NT2/D1 (cell line): ENCODE results near the gene TTF1.

Source experiments
- DNase-seq: peaks from one replicate; pipeline ENCODE4 v3.0.0-alpha.2; 2011; ENCODE audit warnings: low read depth, low spot score
- H3K27me3 ChIP-seq: 2 replicates; pipeline ENCODE4 v1.6.0; 2011; ENCODE audit warnings: mild to moderate bottlenecking; ENCODE audit not compliant: insufficient read length, insufficient read depth
- H3K36me3 ChIP-seq: 2 replicates; pipeline ENCODE4 v1.6.1; 2011; ENCODE audit warnings: mild to moderate bottlenecking, low read length, mixed read lengths; ENCODE audit not compliant: insufficient read depth, insufficient read length
- H3K4me1 ChIP-seq: 2 replicates; pipeline ENCODE4 v1.5.1; 2011; ENCODE audit not compliant: insufficient read depth, insufficient read length
- H3K4me3 ChIP-seq: 2 replicates; pipeline ENCODE4 v1.5.1; 2011; ENCODE audit warnings: low read depth; ENCODE audit not compliant: insufficient read length
- H3K9ac ChIP-seq: 2 replicates; pipeline ENCODE4 v1.6.0; 2011; ENCODE audit warnings: low read depth; ENCODE audit not compliant: insufficient read length
- H3K9me3 ChIP-seq: 2 replicates; pipeline ENCODE4 v1.5.1; 2011; ENCODE audit warnings: mild to moderate bottlenecking, low read length; ENCODE audit not compliant: insufficient read depth
- SUZ12 ChIP-seq: IDR thresholded peaks from 2 replicates; pipeline ENCODE4 v1.6.1; 2011; ENCODE audit not compliant: insufficient read length, insufficient read depth; ENCODE audit errors: extremely low read depth
- YY1 ChIP-seq: IDR thresholded peaks from 2 replicates; pipeline ENCODE4 v1.6.1; 2011; ENCODE audit not compliant: insufficient read length, insufficient read depth
- ZNF274 ChIP-seq: IDR thresholded peaks from 2 replicates; pipeline ENCODE4 v1.6.1; 2011; ENCODE audit warnings: mild to moderate bottlenecking, low read depth, low read length

TTF1 gene

GRCh38 chr9:132357764-132358163 is 48.9 kb downstream of the TTF1 start:
- no peaks in the 10 kb centered on the region for H3K27me3 ChIP-seq
- TF ChIP-seq ZNF274 (no peak), SUZ12 (no peak), YY1 (no peak)

GRCh38 chr9:132356324-132356924 is 50.2 kb downstream of the TTF1 start:
- H3K9me3 ChIP-seq, result no peaks in the 10 kb centered on the region
- no peak for DNase-seq
- no peak for TF ChIP-seq SUZ12
- no peak for TF ChIP-seq ZNF274
- TF ChIP-seq YY1, result no peak
- no peaks in the 10 kb centered on the region for H3K27me3 ChIP-seq
- peaks cover 27% of the 10 kb centered on the region for H3K36me3 ChIP-seq
- H3K9ac ChIP-seq, result no peak overlapping the region
- H3K4me1 ChIP-seq, result peaks cover 2% of the 10 kb centered on the region
- no peak overlapping the region for H3K4me3 ChIP-seq

More at GRCh38 chr9:132357764-132358163, 48.9 kb downstream of the TTF1 start:
- Histone ChIP-seq H3K4me3 (no peak overlapping the region), H3K9ac (no peak overlapping the region), H3K4me1 (peaks cover 2% of the 10 kb centered on the region), H3K9me3 (no peaks in the 10 kb centered on the region), H3K36me3 (peaks cover 13% of the 10 kb centered on the region)
- no peak for DNase-seq

GRCh38 chr9:132354637-132355355 is 51.8 kb downstream of the TTF1 start, which contains the start of gene SETX:
Gene SETX, minus strand, starts transcription at chr9:132354986. Its CDS starts 5,558 bp downstream, at chr9:132349428.
- DNase-seq, result peak; percentile 94
- TF ChIP-seq ZNF274 (no peak), YY1 (no peak), SUZ12 (no peak)
- Histone ChIP-seq H3K9me3 (no peaks in the 10 kb centered on the region), H3K9ac (peak within 1 kb of the TSS; percentile 99), H3K4me3 (peak within 1 kb of the TSS; percentile 99), H3K4me1 (peaks cover 2% of the 10 kb centered on the region), H3K27me3 (no peaks in the 10 kb centered on the region), H3K36me3 (peaks cover 43% of the 10 kb centered on the region)

DNA sequence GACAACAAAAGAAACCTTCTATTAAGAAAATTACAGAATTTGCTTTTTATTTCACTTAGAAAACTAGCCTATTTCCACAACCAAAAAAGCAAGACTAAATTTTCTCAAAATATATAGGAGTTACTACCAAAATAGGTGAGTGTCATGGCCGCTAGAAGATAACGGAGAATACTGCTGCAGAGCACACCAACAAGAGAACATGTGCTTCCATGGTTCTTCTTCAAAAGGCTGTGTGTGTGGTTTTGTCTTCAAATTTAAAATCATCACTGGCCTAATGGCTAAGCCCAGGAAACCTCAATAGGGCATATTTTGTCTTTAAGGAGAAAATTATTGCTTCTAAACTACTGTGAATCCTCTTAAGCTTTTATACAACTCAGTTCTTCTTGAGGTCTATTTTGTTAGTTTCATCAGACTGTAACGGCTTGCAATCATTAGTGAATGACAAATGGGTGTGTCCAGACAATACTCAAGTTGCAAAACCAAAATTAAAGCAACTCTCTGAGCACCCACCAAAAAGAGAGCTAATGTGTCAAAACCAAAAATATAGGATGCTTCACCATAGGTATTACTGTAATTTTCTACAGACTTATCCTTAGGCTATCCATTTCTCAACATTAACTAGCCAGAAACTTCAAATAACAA is 55.1 kb downstream of the TTF1 start:
- no peak for DNase-seq
- H3K27me3 ChIP-seq, result no peaks in the 10 kb centered on the region
- H3K4me3 ChIP-seq, result no peak overlapping the region
- peaks cover 2% of the 10 kb centered on the region for H3K4me1 ChIP-seq
- TF ChIP-seq SUZ12 (no peak), ZNF274 (no peak), YY1 (no peak)
- no peak overlapping the region for H3K9ac ChIP-seq
- peaks cover 71% of the 10 kb centered on the region for H3K36me3 ChIP-seq
- no peaks in the 10 kb centered on the region for H3K9me3 ChIP-seq

GRCh38 chr9:132350861-132351315 is 55.8 kb downstream of the TTF1 start:
- no peaks in the 10 kb centered on the region for H3K9me3 ChIP-seq
- no peak overlapping the region for H3K4me3 ChIP-seq
- no peaks in the 10 kb centered on the region for H3K27me3 ChIP-seq
- H3K36me3 ChIP-seq, result peaks cover 77% of the 10 kb centered on the region
- DNase-seq, result no peak
- TF ChIP-seq ZNF274 (no peak), SUZ12 (no peak), YY1 (no peak)
- no peak overlapping the region for H3K9ac ChIP-seq
- peaks cover 2% of the 10 kb centered on the region for H3K4me1 ChIP-seq

- no peak overlapping the region for H3K4me3 ChIP-seq
- H3K9me3 ChIP-seq, result no peaks in the 10 kb centered on the region
- no peak for TF ChIP-seq SUZ12
- TF ChIP-seq YY1, result no peak
- TF ChIP-seq ZNF274, result no peak
- no peaks in the 10 kb centered on the region for H3K27me3 ChIP-seq
- peaks cover 93% of the 10 kb centered on the region for H3K36me3 ChIP-seq
- DNase-seq, result no peak
- H3K9ac ChIP-seq, result no peak overlapping the region
- H3K4me1 ChIP-seq, result no peaks in the 10 kb centered on the region
Measured at GRCh38 chr9:132348676-132349075, 58.0 kb downstream of the TTF1 start.

- no peaks in the 10 kb centered on the region for H3K4me1 ChIP-seq
- no peak overlapping the region for H3K4me3 ChIP-seq
- peaks cover 92% of the 10 kb centered on the region for H3K36me3 ChIP-seq
- DNase-seq, result no peak
- H3K9ac ChIP-seq, result no peak overlapping the region
- H3K9me3 ChIP-seq, result no peaks in the 10 kb centered on the region
- H3K27me3 ChIP-seq, result no peaks in the 10 kb centered on the region
- TF ChIP-seq ZNF274 (no peak), SUZ12 (no peak), YY1 (no peak)
Measured at GRCh38 chr9:132346177-132346576, 60.5 kb downstream of the TTF1 start.
